Myocyte (in vitro differentiated cells): ENCODE measurements around the gene NT5DC3. TPM values are rescaled to one million over a fixed set of nuclear protein-coding genes. Genes with fewer than 3 reads are reported as not detected.
A peak's percentile ranks its signal among the peaks of the same experiment; 100 is the strongest.
"Not testable (repeated sequence)": the region's sequence is repeated elsewhere in the genome, so short reads cannot be mapped to it uniquely, and the experiment has no call there.

Experiments
- DNase-seq: peaks from one replicate; pipeline ENCODE4 v3.0.0-alpha.2; 2012; ENCODE audit warnings: low read depth
- total RNA-seq: library from RNA; depleted of rRNA; stranded (reverse); fragments of >200 nt; gene quantifications from 2 replicates; pipeline ENCODE4 v1.2.3, GENCODE V29; 2014

NT5DC3 gene
- total RNA-seq, 1 donor from 2014 or later = 9.7 TPM

DNA sequence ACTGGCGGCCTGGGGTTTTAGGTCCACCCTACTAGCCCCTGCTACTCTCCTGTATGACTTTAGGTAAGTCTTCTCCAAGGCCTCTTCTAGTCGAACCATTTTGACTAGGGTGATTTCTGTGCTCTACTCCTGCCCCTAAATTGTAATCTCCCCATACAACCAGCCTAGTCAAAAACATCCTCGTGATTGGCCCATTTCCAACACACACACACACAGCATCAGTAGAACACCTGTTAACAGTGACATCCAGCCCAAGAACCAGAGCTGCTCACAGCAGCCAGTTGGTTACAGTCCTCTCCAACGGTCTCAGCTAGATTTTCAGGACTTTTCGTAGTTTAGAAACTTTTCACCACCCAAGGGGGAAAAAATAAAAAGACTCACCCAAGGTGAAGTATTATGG, 30.9 kb downstream of the NT5DC3 start:
- peak; percentile 37 for DNase-seq

DNA sequence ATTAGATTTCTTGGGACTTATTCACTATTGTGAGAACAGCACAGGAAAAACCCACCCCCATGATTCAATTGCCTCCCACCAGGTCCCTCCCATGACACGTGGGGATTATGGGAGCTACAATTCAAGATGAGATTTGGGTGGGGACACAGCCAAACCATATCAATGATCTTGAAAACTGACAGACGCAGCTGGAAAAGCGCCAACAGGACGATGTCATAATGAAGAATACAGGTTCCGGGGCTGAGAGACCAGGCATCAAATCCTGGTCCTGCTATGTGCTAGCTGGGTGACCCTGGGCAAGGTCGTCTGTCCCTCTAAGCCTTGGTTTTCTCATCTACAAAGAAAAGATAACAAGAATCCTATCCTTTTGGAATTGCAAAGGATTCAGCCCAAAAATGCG, 31.4 kb downstream of the NT5DC3 start:
- not testable (repeated sequence) for DNase-seq

DNA sequence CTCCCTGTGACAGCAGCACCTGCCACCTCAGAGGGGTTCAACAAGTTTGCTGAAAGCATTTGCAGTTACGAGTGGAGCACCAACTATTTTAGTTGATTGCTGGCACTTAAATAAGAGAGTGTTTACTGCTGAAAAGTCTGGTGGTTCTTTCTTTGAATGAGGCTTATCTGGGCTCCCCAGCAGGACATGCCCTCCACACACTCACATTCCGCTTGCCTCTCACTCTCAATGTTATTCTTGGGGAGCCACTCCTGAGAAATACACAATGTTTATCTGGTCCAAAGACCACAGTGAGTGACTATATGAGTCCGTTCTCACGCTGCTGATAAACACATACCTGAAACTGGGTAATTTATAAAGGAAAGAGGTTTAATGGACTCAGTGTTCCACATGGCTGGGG, 31.9 kb downstream of the NT5DC3 start:
- DNase-seq = no peak

DNA sequence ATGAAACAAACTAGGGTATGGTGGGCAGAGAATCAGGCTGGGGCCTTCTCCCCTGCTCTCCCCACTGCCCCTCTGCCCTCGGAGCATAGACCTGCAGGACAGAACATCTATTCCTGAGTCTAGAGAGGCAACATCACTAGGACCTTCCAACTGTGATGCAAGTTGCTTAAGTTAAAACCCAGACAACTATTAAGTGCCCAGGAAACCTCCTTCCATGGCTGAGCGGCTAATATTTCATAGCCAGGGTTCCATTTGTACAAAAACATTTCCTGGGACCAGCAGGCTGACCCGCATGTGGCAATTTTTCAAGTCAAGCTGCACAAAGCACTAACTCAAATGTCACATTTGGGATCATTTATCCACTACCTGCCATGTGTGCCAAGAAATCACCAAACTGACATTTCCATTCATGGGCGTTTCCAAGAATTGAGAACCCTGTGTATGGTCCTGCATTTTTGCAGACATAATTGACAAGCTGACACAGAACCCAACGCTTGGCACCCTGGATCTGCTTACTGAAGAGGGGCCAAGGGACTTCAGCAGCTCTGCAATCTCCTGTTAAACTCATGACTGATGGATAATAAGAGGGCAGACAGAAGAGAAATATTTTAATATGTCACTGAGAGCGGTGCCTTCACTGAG, 32.7 kb downstream of the NT5DC3 start:
- DNase-seq = no peak

DNA sequence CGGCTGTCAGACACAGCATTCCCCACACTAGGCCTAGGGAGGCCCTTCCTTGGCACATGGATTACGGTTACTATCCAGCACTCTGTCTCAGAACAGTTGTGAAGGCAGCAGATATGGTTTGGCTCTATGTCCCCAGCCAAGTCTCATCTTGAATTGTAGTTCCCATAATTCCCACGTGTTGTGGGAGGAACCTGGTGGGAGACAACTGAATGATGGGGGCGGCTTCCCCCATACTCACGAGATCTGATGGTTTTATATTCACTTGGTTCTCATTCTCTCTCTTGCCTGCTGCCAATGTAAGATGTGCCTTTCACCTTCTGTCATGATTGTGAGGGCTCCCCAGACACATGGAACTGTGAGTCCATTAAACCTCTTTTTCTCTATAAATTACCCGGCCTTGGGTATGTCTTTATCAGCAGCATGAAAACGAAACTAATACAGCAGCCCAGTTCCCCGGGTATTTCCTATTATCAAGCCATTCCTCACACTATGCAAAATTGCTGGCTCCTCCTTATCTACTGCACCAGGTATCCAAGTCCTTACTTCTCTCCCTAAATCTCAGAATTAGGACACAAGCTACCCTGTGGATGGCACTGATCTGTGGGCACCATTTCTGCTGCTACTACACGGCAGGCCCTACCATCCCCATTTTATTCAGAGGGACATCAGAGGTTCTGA, 33.3 kb downstream of the NT5DC3 start:
- no peak for DNase-seq

DNA sequence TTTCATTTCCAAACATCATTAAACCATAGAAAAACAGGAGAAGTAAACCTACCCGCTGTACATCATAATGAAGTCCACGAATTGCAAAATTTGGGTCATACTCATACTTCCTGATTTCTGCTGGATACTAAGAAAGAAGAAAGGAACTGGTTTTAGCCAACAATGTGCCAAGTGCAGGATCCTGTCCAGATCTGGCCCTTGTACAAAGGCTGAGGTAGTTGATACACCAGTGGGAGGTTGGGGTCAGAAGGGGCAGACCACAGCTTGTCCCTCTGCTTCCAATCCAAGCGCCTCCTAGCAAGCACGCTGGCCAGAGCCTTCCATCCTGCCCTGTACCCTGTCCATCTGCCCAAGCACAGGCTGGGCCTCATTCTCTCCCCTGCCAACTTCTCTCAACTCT, 34.2 kb downstream of the NT5DC3 start:
- DNase-seq = peak; percentile 13

DNA sequence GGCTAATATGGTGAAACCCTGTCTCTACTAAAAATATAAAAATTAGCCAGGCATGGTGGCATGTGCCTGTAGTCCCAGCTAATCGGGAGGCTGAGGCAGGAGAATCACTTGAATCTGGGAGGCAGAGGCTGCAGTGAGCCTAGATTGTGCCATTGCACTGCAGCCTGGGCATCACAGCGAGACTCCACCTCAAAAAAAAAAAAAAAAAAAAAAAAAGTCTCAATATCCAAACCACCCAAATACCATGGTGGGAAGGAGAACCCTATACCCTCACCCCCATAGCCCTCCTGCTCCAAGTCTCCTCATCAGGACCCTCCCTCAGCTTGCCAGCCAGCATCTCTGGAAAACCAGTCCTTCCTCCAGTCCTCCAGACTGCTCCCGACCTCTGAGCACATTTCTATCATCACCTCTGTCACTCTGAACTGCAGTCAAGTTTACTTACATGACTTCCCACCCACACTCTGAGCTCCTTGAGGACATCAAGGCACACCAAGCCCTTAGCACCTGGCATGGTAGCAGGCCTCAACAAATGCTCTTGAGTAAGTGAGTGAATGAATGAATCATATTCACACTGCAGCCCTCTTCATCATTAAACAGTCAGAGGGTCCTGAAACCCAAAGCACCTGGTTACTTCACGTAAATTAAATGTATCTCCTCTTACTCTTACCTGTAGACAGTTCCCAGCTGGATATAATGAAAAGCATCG, 35.2 kb downstream of the NT5DC3 start:
- DNase-seq = no peak

DNA sequence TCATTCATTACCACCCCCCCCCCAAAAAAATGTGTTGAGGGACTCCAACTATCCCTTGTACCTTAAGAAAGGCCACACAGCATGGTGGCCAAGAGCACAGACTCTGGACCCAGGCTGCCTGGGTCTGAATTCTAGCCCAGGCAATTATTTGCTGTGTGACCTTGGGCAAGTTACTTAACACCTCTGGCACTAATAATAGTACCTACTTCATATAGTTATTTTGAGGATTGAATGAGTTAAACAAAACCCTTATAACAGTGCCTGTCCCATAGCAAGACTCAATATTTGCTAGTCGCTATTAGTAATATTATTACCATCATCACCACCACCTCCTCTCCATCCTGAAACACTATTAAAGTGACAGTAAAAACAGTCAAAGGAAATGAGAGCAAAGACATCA, 37.2 kb downstream of the NT5DC3 start:
- DNase-seq = no peak

DNA sequence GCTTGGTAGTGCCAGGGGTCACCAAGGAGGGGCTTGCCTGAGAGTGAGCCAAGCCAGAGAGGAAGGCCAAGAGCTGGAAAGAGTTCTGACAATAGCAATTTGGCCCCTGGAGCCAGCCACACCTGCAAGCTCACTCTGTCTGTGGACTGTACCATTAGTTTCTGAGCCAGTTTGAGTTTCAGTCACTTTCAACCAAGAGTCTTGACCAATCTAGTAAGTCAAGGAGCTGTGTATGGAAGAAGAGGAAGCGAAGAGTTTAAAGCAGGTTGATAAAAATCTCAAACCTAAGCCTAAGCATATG, 38.5 kb downstream of the NT5DC3 start:
- no peak for DNase-seq

DNA sequence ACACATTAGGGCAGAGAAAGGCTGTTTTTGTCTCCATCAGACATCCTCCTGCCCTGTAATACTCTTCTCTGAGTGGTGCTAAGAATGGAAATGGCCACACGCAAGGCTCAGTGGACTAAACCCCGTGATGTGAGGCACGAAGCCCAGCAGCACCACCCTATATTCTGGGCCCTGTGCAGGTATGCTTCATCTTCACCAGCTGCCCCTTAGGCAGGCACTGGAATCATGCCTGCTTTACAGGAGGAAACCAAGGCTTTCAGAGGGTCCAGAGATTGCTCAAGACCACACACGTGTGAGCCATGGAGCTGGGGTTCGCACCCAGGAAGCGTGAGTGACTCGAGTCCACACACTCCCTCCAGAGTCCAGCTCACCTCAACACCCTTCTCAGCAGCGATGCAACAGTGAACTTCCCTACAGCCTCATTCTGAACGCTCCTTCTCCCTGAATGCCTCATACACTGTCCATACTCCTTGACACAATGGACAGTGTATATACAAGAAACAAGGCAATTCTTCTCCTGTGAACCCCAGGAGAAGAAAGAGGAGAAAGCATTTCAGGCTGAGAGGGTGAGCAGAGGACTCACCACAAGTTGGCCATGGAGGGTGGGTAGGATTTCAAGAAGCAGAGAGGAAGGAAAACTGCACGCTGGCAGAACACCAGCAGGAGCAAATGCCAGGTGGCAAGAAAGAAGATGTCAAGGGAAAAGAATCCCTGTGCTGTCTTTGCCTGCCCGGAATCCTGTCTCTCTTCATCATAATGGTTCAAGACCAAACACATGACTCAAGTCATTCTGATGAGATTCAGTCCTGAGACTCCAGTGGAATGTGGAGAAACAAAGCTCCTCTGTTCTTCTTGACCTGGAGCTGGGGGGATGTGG, 39.1 kb downstream of the NT5DC3 start:
- peak; percentile 78 for DNase-seq

DNA sequence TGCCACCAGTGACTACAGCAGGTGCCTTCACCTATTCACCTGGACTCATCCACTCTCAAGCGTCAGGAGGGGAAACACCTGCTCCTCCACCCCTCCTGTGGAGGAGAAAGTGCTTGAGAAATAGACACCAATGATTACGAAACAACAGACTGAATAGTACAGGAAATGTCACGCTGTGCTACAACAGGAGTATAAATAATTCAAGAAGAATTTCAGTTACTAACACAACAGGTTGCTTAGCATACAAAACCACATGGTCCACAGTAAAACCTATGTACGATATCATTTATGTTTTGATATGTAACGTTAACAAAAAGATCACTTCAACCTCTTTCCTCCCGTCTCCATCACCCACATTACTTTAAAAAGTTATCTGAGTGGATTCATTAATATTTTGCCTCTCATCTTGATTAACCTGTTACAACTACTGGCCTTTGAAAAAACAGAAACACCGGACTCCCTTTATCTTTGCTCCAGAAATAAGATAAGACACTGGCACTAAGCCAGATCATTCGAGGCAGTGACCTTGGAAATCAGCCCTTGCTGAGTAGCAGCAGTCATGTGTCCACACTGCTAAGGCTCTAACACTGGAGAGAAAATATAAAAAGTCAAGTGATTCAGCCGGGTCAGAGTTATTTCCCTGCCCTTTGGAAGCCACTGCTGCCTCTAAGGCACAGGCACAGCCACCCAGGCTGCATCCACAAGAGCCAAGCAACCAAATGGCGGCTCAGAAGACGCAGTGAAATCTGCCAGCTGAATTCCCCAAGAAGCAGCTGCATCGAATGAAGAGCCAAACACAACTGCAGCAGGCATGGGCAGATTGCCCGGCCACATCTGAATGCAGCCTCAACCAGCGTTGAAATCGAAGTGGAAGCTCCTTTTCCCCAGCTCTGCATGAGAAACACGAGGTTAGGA, 40.9 kb downstream of the NT5DC3 start:
- DNase-seq = peak; percentile 97

DNA sequence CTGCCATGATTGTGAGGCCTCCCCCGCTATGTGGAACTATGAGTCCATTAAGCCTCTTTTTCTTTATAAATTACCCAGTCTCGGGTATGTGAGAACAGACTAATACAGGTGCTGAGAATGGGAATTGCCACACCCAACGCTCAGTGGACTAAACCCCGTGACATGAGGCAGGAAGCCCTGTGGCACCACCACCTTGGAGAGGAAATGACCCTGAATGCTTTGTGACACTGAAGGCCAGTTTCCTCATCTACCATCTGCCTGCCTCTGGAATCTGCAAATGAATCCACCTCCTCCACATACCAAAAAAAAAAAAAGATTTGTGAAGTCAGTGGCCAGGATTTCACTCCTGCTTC, 41.6 kb downstream of the NT5DC3 start:
- DNase-seq = no peak

DNA sequence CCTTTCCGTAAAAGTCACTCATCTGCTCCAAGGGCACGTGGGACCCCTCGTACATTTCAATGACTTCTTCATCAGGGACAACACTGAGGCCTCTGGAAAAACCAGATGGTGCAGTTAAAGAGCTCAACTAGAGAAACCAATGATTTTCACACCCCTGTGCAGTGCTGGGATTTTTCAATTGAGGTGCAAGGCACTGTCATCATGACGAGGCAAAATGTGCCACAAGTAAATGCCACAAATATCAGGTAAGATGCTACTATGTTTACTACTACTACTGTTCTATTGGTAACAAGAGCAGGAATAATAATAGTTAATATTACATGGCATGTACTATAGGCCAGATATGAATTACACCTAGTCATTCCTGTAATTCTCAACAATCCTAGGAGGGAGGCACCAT, 42.4 kb downstream of the NT5DC3 start:
- DNase-seq = no peak

DNA sequence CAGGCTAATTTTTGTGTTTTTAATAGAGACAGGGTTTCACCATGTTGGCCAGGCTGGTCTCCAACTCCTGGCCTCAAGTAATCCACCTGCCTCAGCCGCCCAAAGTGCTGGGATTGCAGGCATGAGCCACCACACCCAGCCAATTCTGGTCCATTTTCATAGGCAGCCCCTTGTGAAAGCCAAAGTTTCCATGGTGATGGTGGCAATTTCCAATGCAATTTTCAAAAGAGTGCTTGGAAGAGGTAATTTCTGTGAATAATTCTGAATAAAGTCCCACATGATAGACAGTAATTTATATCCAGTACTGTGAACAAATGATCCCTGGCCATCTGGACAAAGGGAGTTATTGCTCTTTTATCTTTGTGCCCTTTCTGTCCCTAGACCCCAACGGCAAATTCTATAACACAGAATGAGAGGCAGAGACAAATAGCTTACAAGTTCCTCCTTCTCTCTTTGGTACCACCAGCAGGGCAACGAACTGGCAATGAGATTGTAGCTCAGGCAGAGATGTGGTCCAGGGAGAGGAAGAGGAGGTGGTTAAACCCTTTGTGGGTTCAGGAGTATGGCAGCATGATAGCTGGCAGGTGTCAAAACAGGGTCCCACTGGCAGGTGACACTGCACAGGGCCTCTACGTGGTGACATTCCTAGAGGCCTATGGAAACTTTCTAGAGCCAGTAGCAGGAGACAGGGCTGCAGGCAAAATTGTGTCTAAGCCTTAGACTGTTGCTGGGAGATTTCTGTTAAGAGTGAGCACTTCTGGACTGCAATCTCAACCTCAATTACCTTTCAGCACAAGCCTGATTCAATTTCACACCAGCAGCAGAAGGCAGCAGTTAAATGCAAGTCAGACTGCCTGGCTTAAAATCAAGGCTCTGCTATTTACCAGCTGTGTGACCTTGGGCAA, 46.5 kb downstream of the NT5DC3 start:
- no peak for DNase-seq

DNA sequence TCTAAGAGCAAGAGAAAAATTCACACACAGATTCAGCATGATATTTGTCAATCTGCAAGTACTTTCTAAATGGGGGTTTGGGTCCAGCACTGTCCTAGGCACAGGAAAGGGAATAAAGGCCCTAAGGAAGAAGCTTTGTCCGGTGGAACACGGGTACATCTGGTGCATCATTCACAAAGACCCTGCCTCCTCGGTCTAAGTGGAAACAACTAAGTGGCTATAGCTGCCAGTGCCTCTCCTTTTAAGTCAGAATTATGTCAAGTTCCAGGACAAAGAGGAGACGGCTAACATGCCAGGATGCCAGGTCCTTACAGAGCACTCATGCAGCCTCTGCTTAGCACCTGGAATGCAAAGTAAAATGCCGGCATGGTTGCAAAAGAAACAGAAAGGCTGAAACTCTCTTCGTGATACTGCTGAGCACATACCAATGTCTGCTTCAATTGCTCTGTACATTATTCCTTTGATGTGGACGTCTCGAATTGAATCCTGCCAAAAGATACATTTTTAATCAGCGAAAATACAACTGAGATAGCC, 47.5 kb downstream of the NT5DC3 start:
- DNase-seq = no peak

DNA sequence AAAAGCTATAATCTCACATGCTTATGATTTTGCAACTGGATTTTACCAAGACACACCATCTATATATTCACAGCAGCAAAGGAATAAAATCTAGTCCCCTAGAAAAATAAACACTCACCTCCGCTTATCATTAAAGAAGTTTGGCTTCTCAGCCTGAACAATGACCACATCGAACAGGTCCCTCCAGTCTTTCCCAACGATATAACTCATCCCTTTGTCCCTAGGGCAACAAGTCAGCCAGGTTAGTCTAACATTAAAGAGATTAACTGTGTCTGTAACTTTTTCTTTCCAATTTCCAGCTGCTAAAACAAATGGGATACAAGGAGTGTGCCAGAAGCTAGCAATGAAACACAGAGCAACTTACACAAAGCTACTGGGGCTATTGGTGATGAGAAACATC, 48.0 kb downstream of the NT5DC3 start:
- DNase-seq = no peak

DNA sequence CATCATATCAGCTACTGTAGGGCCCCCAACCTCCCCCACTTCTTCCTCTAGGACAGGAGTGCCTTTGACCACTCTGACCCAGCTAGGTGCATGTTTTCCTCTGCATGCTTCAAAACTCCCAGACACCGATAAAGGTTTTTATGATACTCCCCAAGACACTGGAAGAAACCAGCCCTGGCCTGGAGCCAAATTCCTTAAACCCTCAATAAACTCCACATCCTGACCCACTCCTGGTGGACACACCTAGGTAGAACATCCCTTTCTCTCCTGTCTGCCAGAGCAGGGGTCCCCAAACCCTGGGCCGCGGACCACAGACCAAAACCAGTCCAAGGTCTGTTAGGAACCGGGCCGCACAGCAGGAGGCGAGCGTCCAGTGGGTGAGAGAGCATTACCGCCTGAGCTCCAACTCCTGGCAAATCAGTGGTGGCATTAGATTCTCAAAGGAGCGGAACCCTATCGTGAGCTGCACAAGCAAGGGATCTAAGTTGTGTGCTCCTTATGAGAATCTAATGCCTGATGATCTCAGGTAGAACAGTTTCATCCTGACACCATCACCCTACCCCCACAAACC, 49.6 kb downstream of the NT5DC3 start:
- DNase-seq = no peak

DNA sequence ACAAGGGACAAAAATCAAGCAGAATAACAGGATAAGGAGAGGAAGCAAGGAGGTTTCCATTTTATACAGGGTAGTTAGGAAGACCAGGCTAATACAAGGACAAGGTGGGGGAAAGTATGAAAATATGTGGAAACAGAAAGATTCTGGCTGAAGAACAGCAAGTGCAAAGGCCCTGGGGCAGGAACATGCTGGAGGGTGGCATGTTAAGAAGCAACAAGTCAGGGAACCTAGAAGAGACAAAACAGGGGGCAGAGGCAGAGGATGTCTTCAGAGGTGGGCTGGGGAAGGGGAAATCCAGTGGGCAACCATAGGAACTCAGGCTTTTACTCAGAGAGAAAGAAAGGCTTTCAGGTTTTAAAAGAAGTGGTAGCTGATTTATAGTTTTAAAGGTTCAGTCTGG, 54.8 kb downstream of the NT5DC3 start:
- DNase-seq = no peak
